OCI-M2 (cell line): ENCODE measurements around the gene HTR2A.

ENCODE experiments used
- DNase-seq: peaks from one replicate; lab custom pipeline; 2025; ENCODE audit not compliant: unreplicated experiment; lab: John Stamatoyannopoulos, UW

Gene HTR2A

DNA sequence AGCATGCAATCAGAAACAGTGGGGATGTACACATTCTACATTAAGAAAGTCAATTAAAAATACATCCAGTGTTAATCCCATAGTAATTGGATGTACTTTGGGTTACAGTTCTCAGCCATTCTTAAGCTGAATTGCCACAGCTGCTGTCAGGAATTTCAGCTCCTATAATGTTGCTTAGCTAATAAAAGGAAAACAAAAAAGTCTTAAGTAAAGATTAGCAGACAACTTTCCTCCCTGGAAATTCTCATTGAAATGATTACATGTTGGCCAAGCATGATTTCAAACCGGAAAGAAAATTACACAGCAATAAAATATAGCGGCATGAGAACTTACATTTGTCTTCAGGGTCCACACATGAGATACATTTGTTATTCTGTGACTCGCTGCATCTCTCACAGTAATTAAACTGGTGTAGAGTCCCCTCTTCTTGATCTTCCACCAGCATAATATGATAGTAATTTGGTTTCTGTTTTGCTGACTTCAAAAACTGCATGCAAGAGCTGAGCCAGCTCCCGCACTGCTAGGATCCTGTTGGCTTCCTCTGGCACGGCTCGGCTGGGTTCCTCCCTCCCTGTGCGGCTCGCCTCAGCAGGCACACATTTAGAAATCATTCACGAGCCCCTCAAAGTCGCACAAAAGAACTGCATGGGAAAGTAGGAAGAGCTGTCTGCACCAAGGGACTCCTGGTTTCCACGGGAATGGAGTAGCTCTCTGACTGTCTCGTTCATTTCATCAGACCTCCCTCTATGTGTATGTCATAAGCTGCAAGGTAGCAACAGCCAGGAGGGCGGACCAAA lies at the start of gene HTR2A:
TSS of gene HTR2A (minus strand) at position 713 of the 797 bp plus-strand sequence. CDS start 1,147 bp downstream, outside the sequence.
- DNase-seq, result no peak

DNA sequence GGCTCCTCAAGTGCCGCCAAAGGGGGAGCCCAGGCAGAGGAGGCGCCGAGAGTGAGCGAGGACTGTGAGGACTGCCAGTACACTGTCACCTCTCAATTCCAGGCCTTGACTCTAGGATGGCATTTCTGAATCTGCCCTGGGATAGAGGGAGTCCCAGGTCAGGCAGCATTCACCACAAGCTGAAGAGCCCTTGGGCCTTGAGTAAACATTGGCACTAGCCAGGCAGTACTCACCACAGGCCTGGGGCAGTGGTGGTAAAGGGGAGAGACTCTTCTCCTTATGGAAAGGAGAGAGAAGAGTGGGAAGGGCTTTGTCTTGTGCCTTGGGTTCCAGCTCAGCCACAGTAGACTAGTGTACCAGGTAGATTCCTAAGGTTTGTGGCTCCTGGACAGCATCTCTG lies 39.7 kb upstream of the HTR2A start:
- DNase-seq, result no peak

GRCh38 chr13:46934749-46935148 lies 37.9 kb upstream of the HTR2A start:
- DNase-seq, result no peak

GRCh38 chr13:46926916-46927590 lies 30.2 kb upstream of the HTR2A start:
- no peak for DNase-seq

GRCh38 chr13:46925486-46925885 lies 28.6 kb upstream of the HTR2A start:
- DNase-seq, result no peak

DNA sequence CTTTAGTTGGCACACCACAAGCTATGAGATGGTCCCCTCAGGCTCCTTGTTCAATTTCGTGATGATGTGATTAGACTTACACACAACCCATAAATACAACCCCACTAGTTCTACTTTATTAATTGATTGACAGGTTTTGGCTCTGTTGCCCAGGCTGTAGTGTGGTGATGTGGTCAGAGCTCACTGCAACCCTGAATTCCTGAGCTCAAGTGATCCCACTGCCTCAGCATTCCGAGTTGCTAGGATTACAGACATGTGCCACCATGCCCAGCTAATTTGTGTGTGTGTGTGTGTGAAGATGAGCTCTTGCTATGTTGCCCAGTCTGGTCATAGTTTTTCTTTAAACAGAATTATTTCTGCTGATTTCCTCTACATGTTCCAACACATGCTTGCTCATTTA lies 17.5 kb upstream of the HTR2A start:
- DNase-seq, result no peak

GRCh38 chr13:46913757-46914156 lies 16.9 kb upstream of the HTR2A start:
- DNase-seq, result no peak

DNA sequence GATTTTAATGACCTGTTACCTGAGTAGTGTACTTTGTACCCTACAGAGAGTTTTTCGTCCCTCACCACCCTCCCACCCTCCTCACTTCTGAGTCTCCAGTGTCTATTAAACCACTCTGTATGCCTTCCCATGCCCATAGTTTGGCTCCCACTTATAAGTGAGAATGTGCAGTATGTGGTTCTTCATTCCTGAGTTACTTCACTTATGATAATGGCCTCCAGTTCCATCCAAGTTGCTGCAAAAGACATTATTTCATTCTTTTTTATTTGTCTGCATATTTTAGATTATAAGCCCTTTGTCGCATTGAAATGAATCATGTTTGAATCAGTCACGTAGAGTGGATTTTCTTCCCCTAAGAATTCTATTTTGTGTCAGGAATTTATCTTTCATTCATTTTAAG lies 12.2 kb upstream of the HTR2A start:
- DNase-seq, result no peak

DNA sequence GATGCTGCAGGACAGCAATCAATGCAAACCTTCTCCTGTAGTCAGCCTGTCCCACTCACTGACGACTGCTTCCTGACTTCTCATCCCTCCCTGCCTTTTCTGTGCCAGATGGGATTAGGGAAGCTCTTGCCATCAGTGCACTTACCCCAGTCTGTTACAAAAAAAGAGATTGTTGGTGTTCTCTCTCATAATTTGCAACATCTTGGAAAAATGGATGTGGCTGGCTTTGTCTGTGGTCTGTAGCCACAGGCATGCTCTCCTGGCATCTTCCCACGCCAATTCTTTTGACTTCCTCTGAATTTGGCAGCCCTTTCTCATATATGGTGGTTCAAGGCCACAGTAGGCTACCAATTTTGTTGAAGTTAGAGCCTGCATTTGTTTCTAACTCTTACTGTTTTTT lies 11.6 kb upstream of the HTR2A start:
- no peak for DNase-seq

DNA sequence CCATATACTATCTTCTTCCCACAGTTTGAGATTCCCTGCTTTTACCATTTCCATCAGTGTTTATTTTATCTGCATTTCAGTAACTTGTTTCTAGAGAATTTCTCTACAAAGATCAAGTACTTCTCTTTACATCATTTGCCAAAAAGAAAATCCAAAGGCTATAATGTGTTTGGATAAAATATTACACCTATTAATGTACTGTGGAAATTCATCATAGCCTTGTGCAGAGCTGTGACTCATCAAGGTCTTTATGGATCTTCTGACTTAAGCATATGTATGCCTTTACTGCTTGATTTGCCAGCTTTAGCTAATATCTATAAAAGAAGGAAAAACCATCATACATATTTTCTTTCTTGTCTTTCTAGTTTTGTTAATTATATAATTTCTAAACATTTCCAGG lies 9.6 kb upstream of the HTR2A start:
- no peak for DNase-seq

GRCh38 chr13:46905249-46905648 lies 8.4 kb upstream of the HTR2A start:
- DNase-seq, result no peak

DNA sequence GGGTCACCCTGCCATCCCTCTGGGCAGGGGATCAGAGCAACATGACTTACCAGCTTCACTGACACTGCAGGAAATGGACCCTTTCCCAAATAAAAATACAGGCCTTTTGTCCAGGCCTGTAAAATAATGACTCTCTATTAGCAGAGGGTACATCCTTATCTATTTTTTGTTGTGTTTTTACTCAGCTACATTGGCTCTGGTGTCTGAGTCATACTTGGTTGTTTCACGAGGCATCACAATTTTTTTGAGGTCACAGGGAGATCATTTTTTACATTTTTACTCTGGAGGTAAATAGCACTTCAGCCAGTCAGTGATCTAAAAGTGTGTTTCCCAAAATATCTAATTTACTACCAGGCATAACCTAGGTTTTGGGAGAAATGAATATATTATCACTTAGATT lies 6.9 kb upstream of the HTR2A start:
- DNase-seq, result no peak

- no peak for DNase-seq
Observed at GRCh38 chr13:46901721-46902120, 4.9 kb upstream of the HTR2A start.

DNA sequence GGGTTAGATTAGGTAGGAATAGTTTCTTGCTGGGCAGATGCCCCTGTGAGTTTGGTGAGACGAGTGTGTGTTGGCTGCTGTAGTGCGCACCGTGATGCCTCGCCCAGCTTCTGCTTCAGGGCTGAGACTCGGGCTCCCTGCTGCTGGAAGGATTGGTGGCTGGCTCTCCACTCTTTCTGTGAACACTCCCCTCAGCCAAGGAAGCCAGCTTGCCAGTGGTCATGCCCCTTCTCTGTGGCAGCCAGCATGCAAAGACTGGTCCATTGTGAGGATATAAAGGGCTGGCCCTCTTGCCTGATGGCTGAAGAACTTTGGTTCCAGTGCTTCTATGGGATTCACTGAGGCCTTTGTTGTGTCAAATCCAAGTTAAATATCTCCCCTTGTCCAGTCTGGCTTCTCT lies 2.9 kb upstream of the HTR2A start:
- no peak for DNase-seq

DNA sequence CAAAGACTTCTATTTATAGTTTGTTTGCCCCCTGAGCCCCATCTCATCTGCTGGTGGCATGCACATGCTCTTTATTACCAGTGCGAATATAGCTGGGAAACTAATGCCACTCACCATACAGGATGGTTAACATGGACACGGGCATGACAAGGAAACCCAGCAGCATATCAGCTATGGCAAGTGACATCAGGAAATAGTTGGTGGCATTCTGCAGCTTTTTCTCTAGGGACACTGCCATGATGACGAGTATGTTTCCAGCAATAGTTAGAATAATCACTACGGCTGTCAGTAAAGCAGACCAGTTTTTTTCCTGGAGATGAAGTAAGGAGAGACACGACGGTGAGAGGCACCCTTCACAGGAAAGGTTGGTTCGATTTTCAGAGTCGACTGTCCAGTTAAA lies 1.5 kb downstream of the HTR2A start:
- no peak for DNase-seq

DNA sequence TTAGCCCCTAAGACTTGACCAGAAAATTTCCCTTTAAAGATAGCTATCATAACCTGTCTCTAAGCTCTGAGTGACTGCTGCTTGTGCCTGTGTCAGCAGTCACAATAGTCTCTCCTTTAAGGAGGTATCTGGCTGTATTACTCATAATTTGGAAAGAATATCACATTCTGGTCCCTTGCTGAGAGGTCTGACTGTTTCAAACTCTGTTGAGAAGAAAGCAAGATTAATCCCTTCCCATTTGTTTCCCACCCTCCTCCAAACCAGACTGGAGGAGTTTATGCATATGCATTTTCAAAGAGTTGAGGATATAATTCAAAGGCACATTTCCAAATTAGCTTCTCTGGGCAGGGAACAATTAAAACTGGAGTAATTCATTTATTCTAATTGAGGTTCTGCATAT lies 2.3 kb downstream of the HTR2A start:
- no peak for DNase-seq

DNA sequence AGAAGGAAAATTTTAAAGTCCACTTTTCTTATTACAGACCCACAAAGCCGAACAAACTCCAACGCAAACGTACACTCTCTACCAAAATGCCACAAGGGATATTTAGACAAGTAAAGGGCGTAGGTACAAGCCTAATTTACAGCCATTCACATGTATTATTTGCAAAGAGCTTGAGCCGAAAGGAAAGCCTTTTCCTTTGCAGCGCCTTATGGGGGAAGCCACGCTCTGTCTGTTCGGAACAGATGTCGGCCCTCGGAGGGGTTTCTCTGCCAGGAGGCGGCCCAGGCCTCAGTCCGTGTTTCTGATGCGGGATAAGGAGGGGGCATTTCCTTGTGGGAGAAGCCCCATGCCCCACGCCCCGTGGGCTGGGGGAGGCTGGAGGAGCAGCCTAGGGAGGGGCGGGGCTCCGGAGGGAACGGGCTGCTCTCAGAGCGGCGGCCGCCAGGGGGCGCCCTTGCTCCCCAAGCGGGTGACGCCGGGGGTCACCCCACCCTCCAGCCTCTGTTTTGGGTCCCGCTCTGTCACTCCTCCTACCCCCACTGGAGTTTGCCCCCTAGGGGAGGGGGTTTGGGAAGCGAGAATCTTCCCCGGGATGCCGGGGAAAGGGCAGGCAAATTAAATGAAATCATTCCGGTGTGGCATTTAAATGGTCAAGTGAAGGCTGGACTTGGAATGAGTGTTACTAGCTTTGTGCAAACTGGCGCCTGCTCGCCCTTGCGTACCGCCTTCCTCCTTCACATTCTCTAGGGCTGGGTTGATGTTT lies 2.9 kb downstream of the HTR2A start:
- peak; percentile 5 for DNase-seq

DNA sequence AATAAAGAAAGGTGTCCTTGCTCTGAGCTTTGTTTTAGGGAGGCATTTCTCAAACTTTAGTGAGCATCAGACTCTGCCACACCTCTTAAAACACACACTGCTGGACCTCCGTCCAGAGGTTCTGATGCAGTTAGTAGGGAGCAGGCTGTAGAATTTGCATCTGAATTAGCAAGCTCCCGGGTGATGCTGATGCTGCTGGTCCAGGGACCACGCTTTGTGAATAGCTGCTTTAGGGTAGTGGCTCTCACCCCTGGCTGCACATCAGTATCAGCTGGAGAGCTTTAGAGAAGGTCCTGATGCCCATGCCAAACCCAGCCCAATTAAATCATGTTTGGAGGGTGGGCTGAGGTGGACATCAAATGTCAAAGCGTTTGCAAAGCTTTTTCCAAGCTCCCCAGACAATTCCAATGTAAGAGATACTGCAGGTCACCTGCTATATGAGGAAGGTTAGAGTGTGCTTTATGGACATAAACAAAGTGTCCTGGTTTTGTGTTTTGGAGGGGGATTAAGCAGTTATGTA lies 3.6 kb downstream of the HTR2A start:
- no peak for DNase-seq

- DNase-seq, result no peak
Observed at GRCh38 chr13:46885018-46885417, 11.8 kb downstream of the HTR2A start.

DNA sequence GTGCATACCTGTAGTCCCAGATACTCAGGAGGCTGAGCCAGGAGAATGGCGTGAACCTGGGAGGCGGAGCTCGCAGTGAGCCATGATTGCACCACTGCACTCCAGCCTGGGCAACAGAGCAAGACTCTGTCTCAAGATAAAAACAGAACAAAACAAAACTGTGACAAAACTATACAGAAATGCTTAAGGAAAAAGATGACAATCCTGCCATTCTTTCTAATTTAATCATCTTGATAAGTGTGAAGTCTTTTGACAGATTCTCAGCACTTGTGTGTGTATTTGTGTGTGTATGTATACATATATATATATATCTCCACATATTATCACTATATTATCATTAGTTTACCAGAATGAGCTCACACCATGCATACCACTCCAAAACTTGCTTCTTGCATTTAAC lies 12.3 kb downstream of the HTR2A start:
- DNase-seq, result no peak

DNA sequence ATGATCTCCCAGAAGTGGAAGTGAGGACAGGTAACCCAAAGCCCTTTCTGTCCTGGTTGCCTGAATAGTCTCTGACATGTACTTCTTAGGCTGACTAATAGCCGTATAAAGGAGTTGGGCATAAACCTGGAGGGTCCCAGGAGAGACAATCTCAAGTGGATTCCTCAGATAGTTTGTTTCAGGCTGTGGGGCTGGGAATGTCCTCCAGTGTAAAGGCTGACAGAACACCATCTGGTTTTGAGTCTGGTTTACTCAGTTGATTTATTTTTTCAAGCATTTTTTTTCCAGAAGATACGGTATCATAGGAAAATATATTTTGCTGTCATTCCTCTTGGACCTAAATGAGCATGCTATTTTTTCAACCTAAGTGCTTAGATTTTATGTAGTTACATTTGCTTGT lies 15.2 kb downstream of the HTR2A start:
- DNase-seq, result no peak

- DNase-seq, result no peak
Observed at GRCh38 chr13:46874006-46874405, 22.8 kb downstream of the HTR2A start.
